Renal cortex interstitium (tissue), 15 donors: Measurements from ENCODE around the gene APBB3. TPM values are rescaled to one million over a fixed set of nuclear protein-coding genes. Genes with fewer than 3 reads are reported as not detected.
"Not testable (repeated sequence)": the region's sequence is repeated elsewhere in the genome, so short reads cannot be mapped to it uniquely, and the experiment has no call there.

Source experiments
- DNase-seq, 11 donors: peaks; one replicate each; pipeline ENCODE4 v3.0.0-alpha.2; 2013; ENCODE audit warnings: low read depth in 9 of 11, low spot score in 4 of 11; ENCODE audit errors: extremely low read depth in 1 of 11
- long read RNA-seq, 16 experiments: transcript quantifications; one replicate each; lab custom pipeline, GENCODE V29; 2026
- polyA plus RNA-seq, 3 donors: library from polyadenylated mRNA; unstranded; fragments of 120-200 nt; gene quantifications; one replicate each; pipeline ENCODE4 v1.2.1, GENCODE V29; 2013; ENCODE audit not compliant: insufficient read length in 3 of 3

The APBB3 gene
- polyA plus RNA-seq = 10 to 100 TPM; 37.9 to 63.1 (median 38.0) TPM
- long read RNA-seq, donor 1, partial matches to known transcripts = 5 of 10 reads
- long read RNA-seq, donor 1, other reads (novel, unspliced or antisense) = 0 of 10 reads
- long read RNA-seq, donor 2, partial matches to known transcripts = 0 of 2 reads
- long read RNA-seq, donor 2, other reads (novel, unspliced or antisense) = 0 of 2 reads
- long read RNA-seq, donor 3, partial matches to known transcripts = 0 of 11 reads
- long read RNA-seq, donor 3, other reads (novel, unspliced or antisense) = 0 of 11 reads
- long read RNA-seq, donor 4, transcript APBB3-207 (3 exons, 690 nt) = major isoform, 5 of 24 reads
- long read RNA-seq, donor 4, partial matches to known transcripts = 6 of 24 reads
- long read RNA-seq, donor 4, other reads (novel, unspliced or antisense) = 0 of 24 reads
- long read RNA-seq, donor 5 = 0 reads
- long read RNA-seq, donor 6, transcript APBB3-207 (3 exons, 690 nt) = minor isoform, 6 of 46 reads
- long read RNA-seq, donor 6, transcript APBB3-208 (2 exons, 875 nt) = major isoform, 7 of 46 reads
- long read RNA-seq, donor 6, transcript APBB3-211 (2 exons, 560 nt) = minor isoform, 5 of 46 reads
- long read RNA-seq, donor 6, partial matches to known transcripts = 26 of 46 reads
- long read RNA-seq, donor 6, other reads (novel, unspliced or antisense) = 0 of 46 reads
- long read RNA-seq, donor 7, partial matches to known transcripts = 5 of 14 reads
- long read RNA-seq, donor 7, other reads (novel, unspliced or antisense) = 0 of 14 reads
- long read RNA-seq, donor 8 = 0 reads
- long read RNA-seq, donor 9, partial matches to known transcripts = 0 of 10 reads
- long read RNA-seq, donor 9, other reads (novel, unspliced or antisense) = 0 of 10 reads
- long read RNA-seq, donor 10, partial matches to known transcripts = 0 of 6 reads
- long read RNA-seq, donor 10, other reads (novel, unspliced or antisense) = 0 of 6 reads
- long read RNA-seq, donor 11, partial matches to known transcripts = 0 of 7 reads
- long read RNA-seq, donor 11, other reads (novel, unspliced or antisense) = 0 of 7 reads
- long read RNA-seq, donor 12, partial matches to known transcripts = 0 of 19 reads
- long read RNA-seq, donor 12, other reads (novel, unspliced or antisense) = 16 of 19 reads
- long read RNA-seq, donor 13 = 0 reads
- long read RNA-seq, donor 14, partial matches to known transcripts = 0 of 5 reads
- long read RNA-seq, donor 14, other reads (novel, unspliced or antisense) = 0 of 5 reads
- long read RNA-seq, donor 15, partial matches to known transcripts = 0 of 6 reads
- long read RNA-seq, donor 15, other reads (novel, unspliced or antisense) = 0 of 6 reads
- long read RNA-seq, donor 16, transcript APBB3-207 (3 exons, 690 nt) = minor isoform, 7 of 49 reads
- long read RNA-seq, donor 16, transcript APBB3-208 (2 exons, 875 nt) = major isoform, 13 of 49 reads
- long read RNA-seq, donor 16, partial matches to known transcripts = 22 of 49 reads
- long read RNA-seq, donor 16, other reads (novel, unspliced or antisense) = 0 of 49 reads

GRCh38 chr5:140564196-140565023 lies at the start of gene APBB3, which contains the start of gene SLC35A4:
Gene APBB3, minus strand, starts transcription at chr5:140564598. Its CDS starts 353 bp downstream, at chr5:140564245.
Gene SLC35A4, plus strand, starts transcription at chr5:140564828. Its CDS starts 2,342 bp downstream, at chr5:140567170.
- peak; percentile 92 to 98 (median 95) for DNase-seq

- DNase-seq = no peak
These were observed 46.7 kb upstream of the APBB3 start for GRCh38 chr5:140611020-140611521.

GRCh38 chr5:140609126-140609525 lies 44.7 kb upstream of the APBB3 start:
- no peak for DNase-seq

- DNase-seq = no peak
These were observed 44.3 kb upstream of the APBB3 start for GRCh38 chr5:140608722-140609121.

- no peak for DNase-seq
These were observed 42.6 kb upstream of the APBB3 start for GRCh38 chr5:140607031-140607430.

GRCh38 chr5:140605879-140606278 lies 41.5 kb upstream of the APBB3 start:
- no peak for DNase-seq

GRCh38 chr5:140603734-140604133 lies 39.3 kb upstream of the APBB3 start:
- no peak for DNase-seq

- not testable (repeated sequence) for DNase-seq
These were observed 39.0 kb upstream of the APBB3 start for GRCh38 chr5:140603446-140603698.

GRCh38 chr5:140602147-140602546 lies 37.7 kb upstream of the APBB3 start:
- DNase-seq = no peak

- DNase-seq = no peak
These were observed 35.7 kb upstream of the APBB3 start for GRCh38 chr5:140600096-140600495.

GRCh38 chr5:140598836-140599235 lies 34.4 kb upstream of the APBB3 start:
- DNase-seq = no peak

GRCh38 chr5:140596321-140596741 lies 31.9 kb upstream of the APBB3 start:
- DNase-seq = no peak

- no peak for DNase-seq
These were observed 31.3 kb upstream of the APBB3 start for GRCh38 chr5:140595538-140596300.

- no peak for DNase-seq
These were observed 29.8 kb upstream of the APBB3 start for GRCh38 chr5:140594169-140594568.

- not testable (repeated sequence) for DNase-seq
These were observed 28.7 kb upstream of the APBB3 start for GRCh38 chr5:140593070-140593469.

- DNase-seq = no peak
These were observed 27.5 kb upstream of the APBB3 start for GRCh38 chr5:140591747-140592372.

- no peak for DNase-seq
These were observed 26.5 kb upstream of the APBB3 start for GRCh38 chr5:140590861-140591260.
